Activated CD8-positive, alpha-beta memory T cell treated with anti-CD3 and anti-CD28 coated beads for 4 hours (primary cell): Measurements from ENCODE around the gene KPTN.
A peak's percentile ranks its signal among the peaks of the same experiment; 100 is the strongest.

Source experiments
- DNase-seq, 2 donors: peaks; one replicate each; pipeline ENCODE4 v3.0.0-alpha.2; 2020; ENCODE audit warnings: low read depth in 2 of 2

KPTN gene

DNA sequence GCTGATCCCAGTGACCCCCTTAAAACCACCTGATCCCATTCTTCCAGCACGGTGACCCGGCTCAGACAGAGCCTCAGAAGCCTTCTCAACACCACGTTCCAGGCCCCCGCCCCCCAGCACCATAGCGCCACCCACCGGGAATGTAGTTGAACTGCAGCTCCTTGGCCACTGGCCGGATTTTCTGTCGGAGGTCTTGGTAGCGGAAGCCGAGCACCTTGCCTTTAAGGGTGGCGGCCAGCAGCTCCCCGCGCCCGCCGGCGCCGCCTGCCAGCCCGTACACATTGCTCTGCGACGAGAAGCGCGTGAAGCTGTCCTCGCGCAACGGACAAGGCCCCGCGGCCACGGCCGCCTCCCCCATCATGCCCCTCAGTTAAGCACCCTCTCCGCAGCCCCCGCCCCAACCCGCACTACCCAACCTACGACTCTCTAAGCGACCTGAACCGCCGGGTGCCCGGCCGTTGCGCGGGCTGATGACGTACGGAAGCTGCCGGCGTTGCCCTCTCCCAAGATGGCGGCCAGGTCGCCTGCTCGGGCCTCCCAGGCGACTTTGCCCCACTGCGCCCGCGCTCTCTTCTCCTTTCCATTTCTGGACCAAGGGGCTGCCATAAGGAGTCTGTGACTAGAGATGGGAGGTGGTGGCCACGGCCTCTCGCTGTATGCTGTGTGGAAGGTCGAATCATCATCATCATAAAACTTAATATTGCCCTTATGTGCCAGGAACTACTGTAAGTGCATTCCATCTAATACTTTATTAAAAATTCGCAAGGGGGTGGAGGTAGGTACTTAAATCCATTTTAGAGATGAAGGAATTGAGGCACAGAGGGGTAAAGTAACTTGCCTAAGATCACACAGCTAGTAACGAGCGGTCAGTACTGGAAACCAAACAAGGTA lies at the start of gene KPTN:
TSS of gene KPTN (minus strand) at position 420 of the 891 bp plus-strand sequence. CDS start at position 361, 59 bp downstream.
- peak; percentile 75 to 80 for DNase-seq

DNA sequence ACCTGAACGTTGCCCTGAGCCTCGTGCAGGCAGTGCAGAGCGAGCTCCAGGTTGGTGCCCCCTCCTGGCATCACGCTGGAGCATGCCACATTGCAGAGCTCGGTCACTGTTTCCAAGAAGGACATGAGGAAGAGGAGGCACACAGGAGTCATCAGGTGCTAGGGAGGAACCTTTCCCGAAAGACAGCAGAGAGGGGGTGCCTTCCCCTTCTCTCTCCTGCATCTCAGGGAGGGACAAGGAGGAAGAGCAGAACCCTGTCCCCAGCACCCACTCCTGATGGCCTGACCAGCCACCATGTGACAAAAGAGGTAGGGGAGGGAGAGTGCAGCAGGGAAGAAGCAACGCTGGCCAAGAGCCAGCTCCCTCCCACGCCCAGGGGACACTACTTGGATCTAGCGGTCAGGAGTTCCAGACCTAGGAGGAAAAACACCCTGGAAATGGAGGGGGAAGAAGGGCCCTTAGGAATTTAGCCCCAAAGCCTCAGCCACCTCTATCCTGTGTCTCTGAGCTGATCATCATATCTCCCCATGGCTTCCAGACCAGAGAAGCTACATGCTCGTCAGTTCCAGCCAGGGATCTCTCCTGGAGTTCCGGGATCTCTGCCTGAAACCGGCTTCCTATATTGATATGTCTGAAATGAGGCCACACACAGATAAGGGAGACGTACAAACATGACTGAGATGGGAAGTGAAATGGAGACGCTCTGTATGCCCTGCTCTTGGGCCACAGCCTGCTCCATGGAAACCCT lies 47.8 kb upstream of the KPTN start:
- no peak for DNase-seq

DNA sequence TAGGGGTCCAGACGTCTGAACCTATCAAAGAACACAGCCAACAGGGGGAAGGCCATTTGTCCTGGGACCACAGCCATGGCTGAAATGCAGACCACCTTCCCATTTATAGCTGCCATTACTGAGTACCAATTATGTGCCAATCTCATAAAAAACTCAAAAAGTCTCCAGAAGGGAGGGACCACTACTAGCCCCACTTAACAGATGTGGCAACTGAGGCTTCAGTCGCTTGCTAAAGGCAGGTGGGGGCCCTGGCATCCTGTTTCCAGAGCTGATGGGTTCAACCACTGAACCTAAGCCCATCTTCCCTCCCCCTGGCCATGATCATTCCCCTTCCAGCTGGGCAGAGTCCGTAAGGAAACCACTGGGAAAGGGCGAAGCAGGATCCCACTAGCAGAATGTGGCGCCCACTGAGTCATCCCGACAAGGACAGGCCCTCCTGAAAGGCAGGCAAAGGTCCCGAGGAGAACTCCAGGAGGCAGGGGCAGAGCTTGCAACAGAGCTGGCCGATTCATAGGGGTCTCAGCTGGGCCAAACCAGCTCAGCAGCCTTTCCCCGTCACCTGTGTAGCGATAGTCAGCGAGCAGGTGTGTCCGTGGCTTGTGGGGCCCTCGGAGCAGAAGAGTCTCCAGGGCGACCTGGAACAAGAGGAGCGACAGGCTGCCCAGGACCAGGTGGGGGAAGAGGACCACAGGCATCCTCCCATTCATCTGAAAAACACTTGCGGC lies 45.2 kb upstream of the KPTN start:
- no peak for DNase-seq

DNA sequence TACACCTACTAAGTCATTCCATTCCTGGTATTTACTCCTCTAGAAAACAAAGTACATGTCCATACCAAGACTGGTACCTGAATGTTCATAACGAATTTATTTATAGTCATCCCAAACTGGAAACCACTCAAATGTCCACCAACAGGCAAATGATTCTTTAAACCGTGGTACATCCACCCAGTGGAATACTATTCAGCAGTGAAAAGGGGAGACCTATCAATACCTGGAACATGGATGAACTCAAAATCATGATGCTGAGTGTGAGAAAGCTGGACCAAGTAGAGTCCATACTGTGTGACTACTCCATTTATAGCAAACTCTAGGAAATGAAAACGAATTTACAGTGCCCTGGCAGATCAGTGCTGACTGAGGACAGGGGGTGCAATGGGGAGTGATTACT lies 42.8 kb upstream of the KPTN start:
- no peak for DNase-seq

DNA sequence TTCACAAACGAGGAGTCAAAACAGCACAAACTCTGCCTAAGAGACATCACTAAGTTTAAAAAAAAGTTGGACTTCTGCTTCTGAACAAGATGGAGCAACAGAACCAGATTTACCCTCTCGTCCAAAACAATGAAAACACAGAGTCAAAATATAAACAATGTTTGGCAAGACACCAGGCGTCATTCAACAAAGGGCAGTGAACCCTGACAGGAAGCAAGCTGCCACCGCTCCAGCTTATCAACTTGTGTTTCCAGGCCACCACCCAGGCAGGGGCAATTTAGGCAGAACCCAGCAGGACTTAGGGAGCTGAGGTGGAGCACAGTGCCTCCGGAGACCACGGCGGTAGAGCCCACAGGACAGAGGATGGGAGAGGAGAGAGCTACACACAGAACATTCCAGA lies 39.5 kb upstream of the KPTN start:
- no peak for DNase-seq

DNA sequence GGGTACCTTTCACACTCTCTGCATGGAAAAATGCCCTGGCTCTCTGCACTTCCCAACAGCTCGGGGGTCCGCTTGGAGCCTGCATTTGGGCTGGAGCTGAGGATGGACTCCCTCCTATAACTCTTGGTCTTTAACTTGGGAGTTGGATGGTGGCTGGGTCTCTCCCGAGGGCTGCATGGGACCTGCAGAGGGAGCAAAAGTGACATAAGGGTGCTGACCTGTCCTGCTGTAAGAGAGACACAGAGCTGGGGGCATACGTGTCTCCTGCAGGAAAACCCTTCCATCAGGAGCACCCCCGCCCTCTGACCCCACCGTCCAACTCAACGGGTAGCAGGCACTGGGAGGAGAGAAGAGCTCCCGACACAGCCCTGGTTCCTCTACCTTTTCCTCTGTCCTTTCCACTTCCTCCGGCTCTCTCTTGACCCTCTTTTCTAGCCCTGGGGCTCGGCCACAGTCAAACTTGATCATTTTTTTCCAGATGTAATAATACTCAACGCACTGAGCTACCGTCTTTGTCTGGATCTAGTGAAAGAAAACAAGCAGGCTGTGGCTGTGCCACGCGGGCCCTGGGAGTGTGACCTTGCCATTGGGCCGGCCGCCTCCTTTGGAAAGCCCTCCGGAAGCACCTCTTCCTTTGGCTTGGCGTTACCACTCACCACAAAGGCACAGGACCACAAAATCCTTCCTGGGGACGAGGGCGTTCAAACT lies 37.6 kb upstream of the KPTN start:
- DNase-seq: no peak

DNA sequence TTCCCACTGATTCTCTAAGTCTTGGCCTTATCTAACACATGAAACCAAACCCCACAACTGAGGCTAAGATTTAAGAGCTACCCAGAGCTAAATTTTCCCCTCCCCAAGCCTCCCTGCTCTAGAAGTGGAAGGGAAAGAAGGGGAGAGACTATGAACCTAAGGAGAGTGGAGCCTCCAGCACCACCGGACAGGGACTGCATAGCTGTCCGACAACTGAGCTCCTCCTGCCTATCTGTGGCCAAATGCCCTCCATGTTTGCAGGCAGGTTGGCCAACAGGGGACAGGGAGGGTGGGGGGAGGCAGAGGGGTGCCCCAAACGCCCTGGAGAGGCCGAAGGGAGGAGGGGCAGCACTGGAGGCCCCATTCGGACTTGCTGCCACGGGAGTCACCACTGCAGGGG lies 36.8 kb upstream of the KPTN start:
- no peak for DNase-seq

DNA sequence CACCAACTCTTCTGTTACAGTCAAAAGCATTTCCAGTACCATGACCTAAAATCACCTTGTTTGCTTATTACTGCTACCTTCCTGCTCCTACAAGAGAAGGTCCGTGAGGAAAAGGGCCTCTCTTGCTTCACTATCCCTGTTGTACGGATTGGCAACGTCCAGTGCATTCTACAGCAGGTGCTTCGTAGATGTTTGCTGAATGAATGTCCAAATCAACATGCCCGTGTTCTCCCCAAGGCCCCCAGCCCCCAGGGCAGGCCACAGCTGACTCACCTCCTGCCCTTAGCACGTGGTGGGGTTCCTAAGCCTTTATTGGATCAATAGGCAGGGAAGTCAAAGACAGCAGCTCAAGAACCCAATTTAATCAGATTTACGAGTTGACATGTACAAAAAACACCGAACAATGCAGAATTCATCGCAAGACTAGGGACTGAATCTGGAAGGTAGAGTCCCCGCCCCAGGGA lies 36.4 kb upstream of the KPTN start:
- DNase-seq: no peak

DNA sequence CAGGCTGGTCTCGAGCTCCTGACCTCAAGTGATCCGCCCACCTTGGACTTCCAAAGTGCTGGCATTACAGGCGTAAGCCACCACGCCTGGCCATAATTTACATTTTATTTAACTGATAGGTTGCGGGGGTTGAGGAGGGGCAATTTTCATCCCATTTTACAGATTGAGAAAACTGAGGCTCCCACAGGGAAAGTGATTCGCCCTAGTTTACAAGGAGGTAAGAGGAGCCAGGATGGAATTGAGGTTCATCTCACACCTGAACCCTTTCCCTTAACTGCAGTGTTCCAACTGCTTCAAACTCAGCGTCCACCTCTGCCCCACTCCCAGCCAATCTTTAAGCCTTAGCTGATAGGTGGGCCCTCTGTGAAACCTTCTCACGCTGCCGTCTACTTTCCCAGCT lies 34.8 kb upstream of the KPTN start:
- DNase-seq: no peak

DNA sequence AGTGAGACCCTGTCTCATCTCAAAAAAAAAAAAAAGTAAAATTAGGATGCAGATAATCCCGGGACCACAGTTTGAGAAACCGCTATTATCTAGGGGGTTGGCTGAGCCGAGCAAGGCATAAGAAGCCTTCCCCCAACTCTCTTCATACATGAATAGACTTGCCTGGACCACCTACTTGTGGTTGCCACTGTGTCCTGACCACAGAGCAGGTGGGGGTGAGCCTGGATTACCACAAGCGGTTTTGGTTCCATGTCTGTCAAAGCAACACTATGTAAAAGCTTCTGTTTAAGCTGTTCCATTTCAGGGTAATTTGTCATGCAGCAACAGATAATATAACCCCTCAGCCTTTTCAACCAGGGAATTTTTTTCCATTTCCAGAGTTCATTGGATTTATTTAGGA lies 34.1 kb upstream of the KPTN start:
- peak; percentile 58 to 60 for DNase-seq

DNA sequence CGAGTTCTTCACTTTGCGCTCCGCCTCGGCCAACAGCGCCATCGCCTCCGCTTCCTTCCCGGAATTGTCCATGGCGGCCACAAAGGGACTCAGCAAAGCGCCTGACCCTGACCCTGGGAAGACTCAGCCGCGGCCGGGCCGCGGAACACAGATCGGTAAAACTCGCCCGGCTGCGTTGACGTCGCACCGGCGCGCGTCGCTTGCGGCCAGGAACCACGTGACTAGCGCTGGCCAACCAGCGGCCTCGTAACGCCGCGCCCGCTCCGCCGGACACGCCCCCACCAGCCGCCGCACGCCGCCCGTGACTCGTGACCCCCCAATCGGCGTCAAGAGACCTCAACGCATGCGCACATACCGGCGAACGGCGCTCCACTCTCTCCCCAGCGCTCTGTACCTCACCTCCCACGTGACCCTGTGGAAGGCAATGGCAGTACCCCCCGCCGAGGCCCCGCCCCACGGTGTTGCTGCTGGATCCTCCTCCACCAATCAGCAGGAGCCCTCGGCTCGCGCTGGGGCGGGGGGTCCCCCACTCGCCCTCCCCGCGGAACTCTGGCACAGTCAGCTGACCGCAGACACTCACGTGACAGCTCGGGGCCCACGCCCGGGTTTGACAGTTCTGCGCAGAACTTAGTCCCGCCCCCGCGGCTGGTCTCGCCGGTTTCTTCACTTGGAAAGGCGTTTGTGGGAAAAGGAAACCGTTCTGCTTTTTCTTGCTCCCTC lies 31.0 kb upstream of the KPTN start, which contains the start of gene NAPA:
TSS of gene NAPA (minus strand) at position 195 of the 720 bp plus-strand sequence. CDS start at position 72, 123 bp downstream.
- peak; percentile 100 for DNase-seq

DNA sequence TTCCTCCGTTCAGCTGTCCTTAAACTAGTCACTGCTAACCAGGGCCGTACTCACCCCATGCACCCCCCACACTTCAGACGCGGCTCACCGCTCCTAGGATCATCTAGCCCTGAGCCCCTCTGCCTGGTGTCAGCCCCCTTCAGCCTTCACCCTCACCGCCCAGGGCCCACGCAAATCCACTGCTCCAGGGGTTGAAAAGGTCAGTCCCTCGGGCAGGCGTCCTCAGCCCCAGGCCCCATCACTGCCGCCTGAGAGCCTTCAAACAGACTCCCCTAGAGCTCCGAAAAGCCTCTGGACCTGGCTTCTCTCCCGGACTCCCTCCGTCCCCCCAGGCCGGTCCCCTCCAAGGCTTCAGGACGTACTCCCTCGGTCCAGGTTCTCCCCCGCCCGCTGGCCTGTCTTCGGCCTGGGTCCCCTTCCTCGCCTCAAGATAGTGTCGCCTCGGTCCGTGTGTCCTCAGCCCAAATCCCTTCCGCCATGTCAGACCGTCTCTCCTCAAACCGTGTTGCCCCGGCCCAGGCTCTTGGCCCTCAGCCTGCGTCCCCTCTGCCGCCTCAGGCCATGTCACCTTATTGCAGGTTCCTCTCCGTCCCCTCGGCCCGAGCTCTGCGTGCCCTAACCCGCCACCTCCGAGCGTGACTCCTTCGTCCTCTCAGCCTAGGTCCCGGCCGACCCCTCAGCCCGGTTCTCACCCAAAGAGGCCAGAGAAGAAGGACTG lies 30.3 kb upstream of the KPTN start:
- no peak for DNase-seq

DNA sequence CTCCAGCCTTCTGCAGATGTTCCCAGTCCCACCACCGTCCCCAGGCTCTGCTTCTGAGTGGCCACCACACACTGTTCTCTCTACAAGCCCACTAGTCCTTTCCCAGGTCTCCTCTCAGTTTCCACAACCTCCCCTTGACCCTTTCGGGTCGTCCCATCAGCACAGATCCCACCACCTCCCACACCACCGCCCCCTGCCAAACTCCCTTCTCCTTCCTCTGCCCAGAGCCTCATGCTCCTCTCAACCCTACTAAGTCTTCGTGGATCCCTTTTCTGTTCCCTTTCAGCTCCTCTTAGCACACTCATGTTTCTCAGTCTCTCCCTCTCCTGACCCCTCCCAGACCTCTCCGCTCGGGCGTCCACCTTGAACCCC lies 28.9 kb upstream of the KPTN start:
- no peak for DNase-seq

DNA sequence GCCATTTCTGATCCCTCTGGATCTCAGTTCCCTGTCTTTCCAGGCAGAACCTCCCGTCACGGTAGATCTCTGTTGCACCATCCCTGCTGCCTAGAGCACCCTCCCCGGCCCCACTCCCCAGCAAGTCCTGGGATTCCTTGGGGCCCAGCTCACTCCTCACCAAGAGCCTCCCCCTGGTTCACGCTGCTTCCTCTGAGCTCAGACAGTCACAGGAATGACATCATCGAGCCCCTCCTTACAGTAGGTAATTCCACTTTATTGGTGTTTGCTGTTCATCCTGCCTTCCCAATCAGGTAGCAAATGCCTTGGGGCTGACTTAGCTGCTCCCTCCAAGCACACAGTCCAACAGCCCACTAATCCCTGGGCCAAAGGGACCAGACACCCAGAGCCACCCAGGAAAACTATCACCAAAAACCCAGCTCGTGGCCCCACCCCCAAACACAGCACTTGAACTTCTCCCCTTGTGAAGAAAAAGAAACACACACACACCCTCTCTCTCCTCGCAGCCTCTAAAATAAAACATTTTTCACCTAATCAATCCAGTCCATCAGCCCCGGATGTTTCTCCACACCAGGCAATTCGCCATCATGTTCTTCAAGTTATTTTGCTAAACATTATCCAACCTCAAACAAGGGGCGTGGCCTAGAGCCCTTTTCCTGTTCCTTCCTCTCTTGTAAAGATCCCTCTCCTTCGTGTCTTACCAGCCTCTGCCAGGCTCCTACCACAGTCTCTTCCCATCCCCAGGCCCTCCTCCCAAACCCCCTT lies 28.3 kb upstream of the KPTN start:
- DNase-seq: no peak

DNA sequence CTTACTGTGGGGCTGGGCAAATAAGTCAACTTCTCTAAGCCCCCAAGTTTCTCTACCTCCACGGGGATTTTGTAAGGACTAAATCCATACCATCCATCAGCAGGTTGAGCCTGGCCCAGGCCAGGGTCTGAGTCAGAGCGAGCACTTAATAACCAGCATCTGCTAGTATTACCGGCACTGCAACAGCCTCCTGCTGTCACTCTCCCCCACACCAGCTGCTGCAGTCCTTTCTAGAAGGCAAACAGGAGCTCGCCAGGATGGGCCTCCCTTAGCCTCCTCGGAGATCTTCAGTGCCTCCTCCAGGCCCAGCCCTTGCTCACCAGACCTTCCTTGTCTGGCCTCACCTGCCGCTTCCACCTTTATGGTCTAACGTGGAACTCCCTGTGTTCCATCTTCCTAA lies 27.7 kb upstream of the KPTN start:
- DNase-seq: no peak

DNA sequence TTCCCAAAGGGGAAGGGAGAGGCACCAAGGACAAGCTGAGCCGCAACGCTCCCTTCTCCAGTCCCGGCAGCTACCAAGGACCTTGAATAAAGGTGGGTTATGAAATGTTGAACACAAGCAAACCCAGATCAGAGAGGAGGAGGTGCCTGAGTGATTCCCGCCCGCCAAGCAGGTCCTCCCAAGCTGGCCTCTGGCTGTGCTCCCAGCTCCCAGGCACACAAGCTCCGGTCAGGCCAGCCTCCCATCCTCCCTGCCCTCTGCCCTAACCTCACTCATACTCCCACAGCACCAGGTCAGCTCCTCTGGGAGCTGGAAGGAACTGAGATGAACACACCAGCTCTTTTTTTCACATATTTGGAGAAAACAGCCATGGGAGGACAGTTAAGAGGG lies 27.1 kb upstream of the KPTN start:
- no peak for DNase-seq

DNA sequence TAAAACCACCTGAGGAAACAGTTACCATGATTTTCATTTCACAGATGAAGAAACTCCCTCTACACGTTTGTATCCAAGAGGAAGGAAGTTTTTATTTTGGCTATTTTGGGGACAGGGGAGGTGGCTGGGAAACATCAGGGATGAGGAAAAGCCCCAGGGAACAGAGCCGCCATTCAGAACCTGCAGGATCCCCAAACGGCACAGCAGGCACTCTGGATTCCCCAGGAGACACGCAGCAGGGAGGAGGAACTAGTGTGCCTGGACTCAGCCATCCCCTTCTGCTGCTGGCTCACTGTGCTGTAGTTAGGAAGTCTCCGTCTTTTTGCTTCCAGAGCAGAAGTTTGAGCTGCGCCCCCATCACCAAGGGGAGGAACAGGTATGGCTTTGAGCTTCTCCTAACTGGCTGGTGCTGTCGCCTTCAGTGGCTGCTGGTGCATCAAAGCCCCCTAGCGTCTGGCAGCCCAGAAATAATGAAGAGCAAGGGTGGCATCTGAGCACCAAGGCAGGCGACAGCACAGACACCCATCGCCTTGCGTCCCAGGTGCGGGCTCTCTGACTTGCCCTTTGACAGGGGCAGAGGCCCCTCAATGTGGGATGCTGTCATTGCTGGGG lies 26.6 kb upstream of the KPTN start:
- DNase-seq: no peak

DNA sequence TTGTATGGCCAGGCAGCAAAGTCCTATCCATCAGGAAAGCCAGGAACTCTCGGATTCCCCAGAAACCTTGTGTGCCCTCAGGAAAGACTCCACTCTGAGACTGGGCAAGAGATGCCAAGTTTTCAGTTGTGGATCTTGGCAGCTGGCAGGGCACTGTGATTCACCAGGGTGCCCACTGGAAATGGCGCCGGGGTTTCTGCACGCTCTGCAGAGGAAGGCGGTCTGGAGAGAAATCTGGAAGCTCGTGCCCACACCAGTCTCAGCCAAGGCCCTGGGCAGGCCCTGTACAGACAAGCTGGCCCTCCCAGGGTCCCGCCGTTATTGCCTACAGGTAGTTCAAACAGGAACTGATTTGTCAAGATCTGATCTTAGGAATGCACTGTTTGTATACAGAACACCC lies 26.0 kb upstream of the KPTN start:
- DNase-seq: no peak
